Activated CD4-positive, alpha-beta T cell treated with anti-CD3 and anti-CD28 coated beads, Interleukin-2, amount 10 ng/mL, durations not matched to agents 7 days and 5 days (primary cell): ENCODE data around the gene RGS7. TPM values are rescaled to one million over a fixed set of nuclear protein-coding genes. Genes with fewer than 3 reads are reported as not detected.
"Not testable (repeated sequence)": the region's sequence is repeated elsewhere in the genome, so short reads cannot be mapped to it uniquely, and the experiment has no call there.

Experiments used
- CTCF ChIA-PET: fragments of 350-600 bp; sonication (Branson Sonifier 250); formaldehyde crosslinking; loops from one replicate; lab custom pipeline; 2021; ENCODE audit warnings: antibody characterized with exemption; lab: Charles Lee
- POLR2A ChIA-PET: fragments of 350-600 bp; sonication (Branson Sonifier 250); formaldehyde crosslinking; loops from one replicate; lab custom pipeline; 2021; ENCODE audit warnings: antibody characterized with exemption; lab: Charles Lee
- DNase-seq: peaks from one replicate; pipeline ENCODE4 v3.0.0-alpha.2; 2020
- H3K27ac Mint-ChIP-seq: one replicate; pipeline ENCODE4 v1.8.0; 2021; ENCODE audit warnings: mild to moderate bottlenecking, moderate library complexity, mixed read lengths
- H3K27me3 Mint-ChIP-seq: one replicate; pipeline ENCODE4 v1.8.0; 2021; ENCODE audit warnings: mixed read lengths
- H3K36me3 Mint-ChIP-seq: one replicate; pipeline ENCODE4 v1.8.0; 2021; ENCODE audit warnings: low read depth, mixed read lengths
- H3K4me1 Mint-ChIP-seq: one replicate; pipeline ENCODE4 v1.8.0; 2021; ENCODE audit warnings: mixed read lengths
- H3K4me3 Mint-ChIP-seq: one replicate; pipeline ENCODE4 v1.8.0; 2021; ENCODE audit warnings: mild to moderate bottlenecking, moderate library complexity, mixed read lengths
- H3K9me3 Mint-ChIP-seq: one replicate; pipeline ENCODE4 v1.8.0; 2021; ENCODE audit warnings: mixed read lengths
- total RNA-seq, 2 experiments: library from RNA; stranded (reverse); gene quantifications; one replicate each; pipeline ENCODE4 v1.2.3, GENCODE V29; 2021

The RGS7 gene
- total RNA-seq, 2 experiments from 2014 or later, result not detected

GRCh38 chr1:240909701-240910457 is 447.1 kb downstream of the RGS7 start:
- H3K4me3 Mint-ChIP-seq, result no peak overlapping the region

DNA sequence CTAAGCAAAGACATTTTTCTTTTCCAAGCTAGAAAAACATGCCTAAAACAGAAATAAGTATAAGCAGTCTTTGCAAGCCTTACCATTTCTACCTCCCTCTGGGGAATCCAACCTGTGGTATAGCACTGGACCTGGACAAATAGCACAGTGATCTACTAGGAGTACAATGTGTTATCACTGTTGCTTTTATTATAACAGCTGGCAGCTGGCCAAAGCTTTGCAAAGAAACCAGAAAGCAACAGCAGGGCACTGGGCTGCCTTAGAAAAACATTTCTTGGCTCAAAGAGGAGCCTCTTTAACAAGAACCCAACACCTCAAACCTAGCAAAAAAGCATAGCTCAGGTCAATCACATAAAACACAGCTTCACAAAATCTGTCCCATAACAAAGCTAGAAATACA is 450.5 kb downstream of the RGS7 start:
- POLR2A ChIA-PET, result no interaction called here
- H3K4me1 Mint-ChIP-seq, result no peaks in the 10 kb centered on the region
- no peak for DNase-seq
- H3K27me3 Mint-ChIP-seq, result no peaks in the 10 kb centered on the region
- CTCF ChIA-PET, result no interaction called here
- no peak overlapping the region for H3K4me3 Mint-ChIP-seq
- peaks cover 19% of the 10 kb centered on the region for H3K9me3 Mint-ChIP-seq
- no peaks in the 10 kb centered on the region for H3K36me3 Mint-ChIP-seq
- no peak overlapping the region for H3K27ac Mint-ChIP-seq

More at GRCh38 chr1:240909701-240910457, 447.1 kb downstream of the RGS7 start:
- Mint-ChIP-seq H3K4me1 (no peaks in the 10 kb centered on the region), H3K27ac (no peak overlapping the region), H3K36me3 (no peaks in the 10 kb centered on the region), H3K9me3 (peaks cover 13% of the 10 kb centered on the region), H3K27me3 (no peaks in the 10 kb centered on the region)
- ChIA-PET POLR2A (no interaction called here), CTCF (no interaction called here)
- DNase-seq, result no peak

- H3K4me1 Mint-ChIP-seq, result no peaks in the 10 kb centered on the region
Measured at GRCh38 chr1:240905225-240905765, 451.7 kb downstream of the RGS7 start.

GRCh38 chr1:240895424-240895823 is 461.6 kb downstream of the RGS7 start:
- H3K4me1 Mint-ChIP-seq, H3K27ac Mint-ChIP-seq, H3K4me3 Mint-ChIP-seq, H3K9me3 Mint-ChIP-seq, CTCF ChIA-PET, POLR2A ChIA-PET, H3K36me3 Mint-ChIP-seq, H3K27me3 Mint-ChIP-seq, DNase-seq: not testable (repeated sequence)

More at GRCh38 chr1:240905225-240905765, 451.7 kb downstream of the RGS7 start:
- Mint-ChIP-seq H3K27me3 (no peaks in the 10 kb centered on the region), H3K9me3 (peaks cover 16% of the 10 kb centered on the region), H3K4me3 (no peak overlapping the region), H3K27ac (no peak overlapping the region), H3K36me3 (no peaks in the 10 kb centered on the region)
- ChIA-PET CTCF (no interaction called here), POLR2A (no interaction called here)
- DNase-seq, result no peak

DNA sequence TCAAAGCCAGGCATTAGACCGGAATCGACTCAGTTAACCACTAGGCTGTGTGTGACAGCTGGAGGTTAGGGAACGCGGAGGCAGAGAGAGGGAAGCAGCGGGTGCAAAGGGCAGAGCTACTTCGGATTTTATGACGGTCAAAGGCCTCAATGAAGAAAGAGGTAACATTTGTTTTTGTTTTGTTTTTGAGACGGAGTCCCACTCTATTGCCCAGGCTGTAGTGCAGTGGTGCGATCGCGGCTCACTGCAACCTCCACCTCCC is 468.3 kb downstream of the RGS7 start:
- H3K4me3 Mint-ChIP-seq, result no peak overlapping the region
- ChIA-PET CTCF (no interaction called here), POLR2A (no interaction called here)
- H3K36me3 Mint-ChIP-seq, result no peaks in the 10 kb centered on the region
- no peaks in the 10 kb centered on the region for H3K9me3 Mint-ChIP-seq
- no peak overlapping the region for H3K27ac Mint-ChIP-seq
- H3K4me1 Mint-ChIP-seq, result no peaks in the 10 kb centered on the region
- H3K27me3 Mint-ChIP-seq, result no peaks in the 10 kb centered on the region
- DNase-seq, result no peak

DNA sequence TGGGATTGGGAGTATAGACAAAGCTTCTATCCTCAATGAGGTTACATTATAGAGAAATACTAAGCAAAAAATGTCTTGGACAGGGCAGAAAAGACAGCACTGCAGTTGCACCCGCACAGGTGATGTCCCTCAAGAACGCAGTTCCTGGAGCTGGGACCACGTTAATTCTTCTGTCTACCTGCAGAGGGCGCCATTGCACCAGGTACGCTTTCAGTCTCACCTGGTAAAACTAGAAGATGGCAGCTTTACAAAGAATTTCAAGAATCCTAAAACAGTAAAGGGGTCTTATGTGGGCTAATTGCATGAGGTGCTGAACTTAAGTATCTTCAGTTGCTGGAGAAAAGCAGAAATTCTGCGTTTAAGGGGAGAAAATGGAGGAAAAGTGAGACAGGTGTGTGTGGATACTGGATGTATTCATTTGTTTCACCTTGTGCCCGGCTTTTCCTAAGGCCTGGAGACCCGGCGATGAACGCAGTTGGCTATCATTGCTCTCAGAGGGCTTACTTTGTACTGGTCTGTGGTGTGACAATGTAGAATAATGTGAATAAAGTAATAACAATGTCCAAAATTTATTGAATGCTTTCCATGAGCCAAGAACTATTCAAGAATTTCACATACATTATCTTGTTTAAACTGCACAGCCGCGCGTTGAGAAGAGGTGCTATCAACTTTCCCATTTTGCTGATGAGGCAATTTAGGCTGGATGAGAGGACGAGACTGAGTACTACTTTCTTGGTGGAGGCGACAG is 468.8 kb downstream of the RGS7 start:
- DNase-seq, result peak; percentile 28
- Mint-ChIP-seq H3K27ac (no peak overlapping the region), H3K9me3 (no peaks in the 10 kb centered on the region), H3K27me3 (no peaks in the 10 kb centered on the region), H3K4me1 (no peaks in the 10 kb centered on the region), H3K4me3 (no peak overlapping the region), H3K36me3 (no peaks in the 10 kb centered on the region)
- POLR2A ChIA-PET, result no interaction called here
- CTCF ChIA-PET, result no interaction called here

- Mint-ChIP-seq H3K36me3 (no peaks in the 10 kb centered on the region), H3K4me1 (no peaks in the 10 kb centered on the region), H3K4me3 (no peak overlapping the region), H3K9me3 (peaks cover 4% of the 10 kb centered on the region), H3K27ac (no peak overlapping the region), H3K27me3 (no peaks in the 10 kb centered on the region)
- DNase-seq, result no peak
- POLR2A ChIA-PET, result no interaction called here
- CTCF ChIA-PET, result no interaction called here
Measured at GRCh38 chr1:240883490-240883889, 473.5 kb downstream of the RGS7 start.

DNA sequence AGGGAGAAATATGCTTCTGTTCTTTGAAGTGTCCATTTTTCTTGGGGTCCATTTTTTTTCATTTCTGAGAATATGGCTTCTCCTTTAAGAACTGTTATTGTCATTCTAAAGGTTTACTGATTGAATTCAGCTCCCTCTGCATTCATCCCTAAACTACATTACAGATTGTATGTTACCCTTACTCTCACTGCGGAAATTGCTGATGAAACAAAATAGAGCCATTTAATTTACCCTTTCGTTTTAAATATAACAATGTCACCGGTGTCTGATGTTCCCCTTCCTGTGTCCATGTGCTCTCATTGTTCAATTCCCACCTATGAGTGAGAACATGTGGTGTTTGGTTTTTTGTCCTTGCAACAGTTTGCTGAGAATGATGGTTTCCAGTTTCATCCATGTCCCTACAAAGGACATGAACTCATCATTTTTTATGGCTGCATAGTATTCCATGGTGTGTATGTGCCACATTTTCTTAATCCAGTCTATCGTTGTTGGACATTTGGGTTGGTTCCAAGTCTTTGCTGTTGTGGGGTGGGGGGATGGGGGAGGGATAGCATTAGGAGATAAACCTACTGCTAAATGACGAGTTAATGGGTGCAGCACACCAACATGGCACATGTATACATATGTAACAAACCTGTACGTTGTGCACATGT is 474.2 kb downstream of the RGS7 start:
- H3K9me3 Mint-ChIP-seq, H3K4me3 Mint-ChIP-seq, H3K4me1 Mint-ChIP-seq, H3K27me3 Mint-ChIP-seq, H3K36me3 Mint-ChIP-seq, DNase-seq, H3K27ac Mint-ChIP-seq, POLR2A ChIA-PET, CTCF ChIA-PET: not testable (repeated sequence)

DNA sequence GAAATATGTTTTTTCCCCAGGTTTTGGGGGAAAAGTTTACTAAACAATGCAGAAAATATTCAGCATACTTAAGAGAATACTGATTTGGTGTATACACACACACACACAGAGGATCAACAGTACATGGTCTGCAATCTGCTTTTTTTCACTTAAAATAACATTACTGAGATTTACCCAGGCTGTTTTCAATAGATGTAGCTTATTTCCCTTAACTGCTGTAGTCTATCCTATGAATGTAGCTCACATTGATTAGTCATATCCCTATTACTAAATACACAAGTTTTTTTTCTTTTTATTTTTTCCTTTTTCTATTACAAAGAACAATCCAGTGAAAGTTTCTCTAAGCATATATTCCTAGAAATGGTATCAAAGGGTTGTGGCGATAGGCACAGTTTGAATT is 478.4 kb downstream of the RGS7 start:
- POLR2A ChIA-PET, result no interaction called here
- DNase-seq, result no peak
- no peaks in the 10 kb centered on the region for H3K27me3 Mint-ChIP-seq
- CTCF ChIA-PET, result no interaction called here
- H3K4me3 Mint-ChIP-seq, result no peak overlapping the region
- H3K9me3 Mint-ChIP-seq, result peaks cover 7% of the 10 kb centered on the region
- H3K4me1 Mint-ChIP-seq, result no peaks in the 10 kb centered on the region
- H3K36me3 Mint-ChIP-seq, result no peaks in the 10 kb centered on the region
- no peak overlapping the region for H3K27ac Mint-ChIP-seq

GRCh38 chr1:240877605-240878004 is 479.4 kb downstream of the RGS7 start:
- Mint-ChIP-seq H3K4me1 (no peaks in the 10 kb centered on the region), H3K36me3 (no peaks in the 10 kb centered on the region), H3K27ac (no peak overlapping the region), H3K4me3 (no peak overlapping the region), H3K27me3 (no peaks in the 10 kb centered on the region), H3K9me3 (peaks cover 6% of the 10 kb centered on the region)
- ChIA-PET CTCF (no interaction called here), POLR2A (no interaction called here)
- no peak for DNase-seq

- H3K27ac Mint-ChIP-seq, result no peak overlapping the region
- ChIA-PET CTCF (no interaction called here), POLR2A (no interaction called here)
- H3K27me3 Mint-ChIP-seq, result no peaks in the 10 kb centered on the region
- no peak overlapping the region for H3K4me3 Mint-ChIP-seq
- no peak for DNase-seq
- H3K4me1 Mint-ChIP-seq, result no peaks in the 10 kb centered on the region
- no peaks in the 10 kb centered on the region for H3K36me3 Mint-ChIP-seq
- H3K9me3 Mint-ChIP-seq, result peaks cover 2% of the 10 kb centered on the region
Measured at GRCh38 chr1:240876071-240876470, 480.9 kb downstream of the RGS7 start.

DNA sequence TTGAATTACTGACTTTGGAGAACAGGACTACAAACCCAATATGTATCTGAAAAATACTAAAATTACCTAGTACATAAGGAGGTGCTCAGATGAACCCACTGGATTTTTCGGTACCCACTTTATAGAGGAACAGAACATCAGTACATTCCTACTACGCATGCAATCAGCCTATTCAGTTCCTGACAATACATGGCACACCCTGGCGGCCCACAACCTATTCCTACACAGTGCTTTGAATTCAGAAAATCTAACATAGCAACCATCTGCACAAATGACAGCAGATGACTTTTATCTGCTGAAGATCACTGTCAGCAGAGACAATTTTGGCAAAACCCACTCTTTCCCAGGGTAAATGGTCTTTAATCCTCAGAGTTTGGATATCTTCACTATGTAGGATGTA is 487.9 kb downstream of the RGS7 start:
- DNase-seq, result no peak
- Mint-ChIP-seq H3K9me3 (no peaks in the 10 kb centered on the region), H3K4me3 (no peak overlapping the region), H3K27ac (no peak overlapping the region), H3K4me1 (no peaks in the 10 kb centered on the region), H3K27me3 (no peaks in the 10 kb centered on the region), H3K36me3 (no peaks in the 10 kb centered on the region)
- CTCF ChIA-PET, result no interaction called here
- POLR2A ChIA-PET, result no interaction called here

- Mint-ChIP-seq H3K27ac (no peak overlapping the region), H3K4me1 (no peaks in the 10 kb centered on the region), H3K9me3 (no peaks in the 10 kb centered on the region), H3K4me3 (no peak overlapping the region), H3K27me3 (no peaks in the 10 kb centered on the region), H3K36me3 (no peaks in the 10 kb centered on the region)
- DNase-seq, result no peak
- ChIA-PET CTCF (no interaction called here), POLR2A (no interaction called here)
Measured at GRCh38 chr1:240866724-240867123, 490.3 kb downstream of the RGS7 start.
